ENCODE results near the gene SAMD7. TPM values are rescaled to one million over a fixed set of nuclear protein-coding genes. Genes with fewer than 3 reads are reported as not detected.

Gene SAMD7
- total and polyA plus RNA-seq, 9 of the 15 experiments (the other 6 are each of a cell fraction or from before 2014, with no cell fraction given): not detected

GRCh38 chr3:169931747-169932520 is 20.6 kb downstream of the SAMD7 start (continued):
- TF ChIP-seq MAFG (tag; conservative IDR thresholded peaks at IDR 0.05): 0 out of 2 replicates have a peak, but pooled peaks have one; percentile 26
- TF ChIP-seq ZNF143 (CRISPR knock-in tag; IDR thresholded peaks at IDR 0.05): no peak
- 0 out of 2 replicates have a peak, but pooled peaks have one; percentile 37 for TF ChIP-seq FOSL1 (tag; conservative IDR thresholded peaks at IDR 0.05)
- TF ChIP-seq RCOR1 (IDR thresholded peaks at IDR 0.05; ENCODE audit: borderline replicate concordance in 1 of 2, low read depth in 2 of 2, low read length in 2 of 2): peak in 1 of 2 experiments; percentile 48; a peak in 1 of 4 replicates
- no peak for TF ChIP-seq PBX2 (CRISPR knock-in tag; IDR thresholded peaks at IDR 0.05; ENCODE audit: low read depth)
- peak; percentile 52 for TF ChIP-seq PBX2 (tag; conservative IDR thresholded peaks at IDR 0.05; ENCODE audit: low read depth)
- no peak for TF ChIP-seq ZNF584 (CRISPR knock-in tag; IDR thresholded peaks at IDR 0.05; ENCODE audit: low read depth)
- TF ChIP-seq ARID1B (IDR thresholded peaks at IDR 0.05): peak; percentile 63
- TF ChIP-seq DPF2 (IDR thresholded peaks at IDR 0.05): peak; percentile 59
- peak; percentile 63 for TF ChIP-seq CBFA2T3 (IDR thresholded peaks at IDR 0.05)
- TF ChIP-seq ZZZ3 (IDR thresholded peaks at IDR 0.05): no peak
- TF ChIP-seq EHMT2 (IDR thresholded peaks at IDR 0.05): peak; percentile 49; the same call in 1 of the 2 replicates
- peak; percentile 33; the same call in 1 of the 2 replicates for TF ChIP-seq TEAD4 (IDR thresholded peaks at IDR 0.05; ENCODE audit: low read length)
- no peak for TF ChIP-seq TEAD4 (CRISPR knock-in tag; IDR thresholded peaks at IDR 0.05; ENCODE audit: borderline replicate concordance)
- TF ChIP-seq KDM1A (IDR thresholded peaks at IDR 0.05): peak; percentile 13 to 23; a peak in 2 of 4 replicates
- no peak for TF ChIP-seq NR2C2 (CRISPR knock-in tag; IDR thresholded peaks at IDR 0.05)
- TF ChIP-seq NR2C2 (tag; IDR thresholded peaks at IDR 0.05): 0 out of 2 replicates have a peak, but pooled peaks have one; percentile 20
- no peak for TF ChIP-seq HDAC6 (IDR thresholded peaks at IDR 0.05; ENCODE audit: low read depth, low read length)
- peak; percentile 12; the same call in 1 of the 2 replicates for TF ChIP-seq TCF3 (CRISPR knock-in tag; IDR thresholded peaks at IDR 0.05)

All from K562 (cell line).